Astrocyte (in vitro differentiated cells and primary cell): ENCODE data around the gene IGSF21. TPM values are rescaled to one million over a fixed set of nuclear protein-coding genes. Genes with fewer than 3 reads are reported as not detected.

Experiments
- DNase-seq: peaks from one replicate; pipeline ENCODE4 v3.0.0-alpha.2; 2010; ENCODE audit warnings: low read depth
- FAIRE-seq: peaks from 2 replicates; lab custom pipeline; 2011; peaks lifted over from hg19 to GRCh38; lab: Jason Lieb, UNC
- H2AFZ ChIP-seq: 2 replicates; pipeline ENCODE4 v1.6.0; 2012; ENCODE audit warnings: low read depth, low read length, inconsistent platforms
- H3K27ac ChIP-seq: 2 replicates; pipeline ENCODE4 v1.5.1; 2011; ENCODE audit warnings: low read depth, low read length, inconsistent platforms
- H3K27me3 ChIP-seq: 2 replicates; pipeline ENCODE4 v1.6.0; 2011; ENCODE audit warnings: low read length, inconsistent platforms; ENCODE audit not compliant: insufficient read depth
- H3K36me3 ChIP-seq: 2 replicates; pipeline ENCODE4 v1.5.1; 2011; ENCODE audit warnings: low read length, inconsistent platforms; ENCODE audit not compliant: insufficient read depth
- H3K4me1 ChIP-seq: 2 replicates; pipeline ENCODE4 v1.5.1; 2011; ENCODE audit warnings: low read length, inconsistent platforms; ENCODE audit not compliant: insufficient read depth
- H3K4me2 ChIP-seq: 2 replicates; pipeline ENCODE4 v1.6.0; 2012; ENCODE audit warnings: low read length, inconsistent platforms
- H3K4me3 ChIP-seq: 2 replicates; pipeline ENCODE4 v1.5.1; 2011; ENCODE audit warnings: low read depth, mild to moderate bottlenecking, low read length, inconsistent platforms; ENCODE audit not compliant: insufficient read depth
- H3K79me2 ChIP-seq: 2 replicates; pipeline ENCODE4 v1.6.0; 2012; ENCODE audit warnings: mild to moderate bottlenecking, low read length, inconsistent platforms; ENCODE audit not compliant: insufficient read depth
- H3K9ac ChIP-seq: 2 replicates; pipeline ENCODE4 v1.6.0; 2012; ENCODE audit warnings: mild to moderate bottlenecking, low read length, inconsistent platforms
- H3K9me3 ChIP-seq: 2 replicates; pipeline ENCODE4 v1.5.1; 2012; ENCODE audit warnings: low read depth, mild to moderate bottlenecking, low read length, inconsistent platforms; ENCODE audit not compliant: insufficient read depth
- H4K20me1 ChIP-seq: 2 replicates; pipeline ENCODE4 v1.6.0; 2012; ENCODE audit warnings: low read length, inconsistent platforms; ENCODE audit not compliant: insufficient read depth
- H3K27ac Mint-ChIP-seq: one replicate; pipeline ENCODE4 v1.8.0; 2021; ENCODE audit warnings: mild to moderate bottlenecking, mixed read lengths; ENCODE audit not compliant: unreplicated experiment
- H3K27me3 Mint-ChIP-seq: one replicate; pipeline ENCODE4 v1.8.0; 2021; ENCODE audit warnings: low read depth, mixed read lengths; ENCODE audit not compliant: unreplicated experiment
- H3K36me3 Mint-ChIP-seq: one replicate; pipeline ENCODE4 v1.8.0; 2021; ENCODE audit warnings: low read depth, mixed read lengths; ENCODE audit not compliant: unreplicated experiment
- H3K4me1 Mint-ChIP-seq: one replicate; pipeline ENCODE4 v1.8.0; 2021; ENCODE audit warnings: low read depth, mixed read lengths; ENCODE audit not compliant: unreplicated experiment
- H3K4me3 Mint-ChIP-seq: one replicate; pipeline ENCODE4 v1.8.0; 2021; ENCODE audit warnings: mild to moderate bottlenecking, moderate library complexity, mixed read lengths; ENCODE audit not compliant: unreplicated experiment
- H3K9me3 Mint-ChIP-seq: one replicate; pipeline ENCODE4 v1.8.0; 2021; ENCODE audit warnings: mild to moderate bottlenecking, mixed read lengths; ENCODE audit not compliant: unreplicated experiment
- CTCF ChIP-seq: IDR thresholded peaks from 2 replicates; pipeline ENCODE4 v1.5.1; 2011; ENCODE audit warnings: low read depth, mild to moderate bottlenecking, inconsistent platforms, low read length, moderate library complexity; ENCODE audit not compliant: insufficient read depth
- EZH2 ChIP-seq: IDR thresholded peaks from 2 replicates; pipeline ENCODE4 v1.6.1; 2012; ENCODE audit warnings: mild to moderate bottlenecking, low read length, inconsistent platforms; ENCODE audit not compliant: insufficient read depth
- total RNA-seq: library from RNA; stranded (reverse); gene quantifications from 2 replicates; pipeline ENCODE4 v1.2.1, GENCODE V29; 2021

IGSF21 gene
- total RNA-seq, 1 donor from 2014 or later, result not detected

GRCh38 chr1:18200136-18200717, 92.6 kb downstream of the IGSF21 start:
- no peak overlapping the region for H3K27ac Mint-ChIP-seq
- no peak for TF ChIP-seq CTCF
- no peak for TF ChIP-seq EZH2
- no peaks in the 10 kb centered on the region for H3K36me3 ChIP-seq
- no peak overlapping the region for H3K9ac ChIP-seq
- H3K36me3 Mint-ChIP-seq, result no peaks in the 10 kb centered on the region
- H4K20me1 ChIP-seq, result no peaks in the 10 kb centered on the region
- no peak overlapping the region for H3K27ac ChIP-seq
- no peak overlapping the region for H2AFZ ChIP-seq
- no peaks in the 10 kb centered on the region for H3K9me3 ChIP-seq
- H3K79me2 ChIP-seq, result no peaks in the 10 kb centered on the region
- no peak overlapping the region for H3K4me3 ChIP-seq
- H3K4me1 ChIP-seq, result no peaks in the 10 kb centered on the region
- H3K9me3 Mint-ChIP-seq, result peaks cover 3% of the 10 kb centered on the region
- no peaks in the 10 kb centered on the region for H3K27me3 ChIP-seq
- peaks cover 67% of the 10 kb centered on the region for H3K27me3 Mint-ChIP-seq
- H3K4me3 Mint-ChIP-seq, result no peak overlapping the region
- no peak overlapping the region for H3K4me2 ChIP-seq
- no peaks in the 10 kb centered on the region for H3K4me1 Mint-ChIP-seq
- DNase-seq, result no peak
- FAIRE-seq, result no peak

GRCh38 chr1:18200918-18201317, 93.3 kb downstream of the IGSF21 start:
- Histone ChIP-seq H3K36me3 (no peaks in the 10 kb centered on the region), H3K9me3 (no peaks in the 10 kb centered on the region), H3K9ac (no peak overlapping the region), H3K4me2 (no peak overlapping the region), H4K20me1 (no peaks in the 10 kb centered on the region), H3K27ac (no peak overlapping the region), H2AFZ (no peak overlapping the region), H3K79me2 (no peaks in the 10 kb centered on the region), H3K4me3 (no peak overlapping the region), H3K27me3 (no peaks in the 10 kb centered on the region), H3K4me1 (no peaks in the 10 kb centered on the region)
- H3K27ac Mint-ChIP-seq, result no peak overlapping the region
- no peak for FAIRE-seq
- no peaks in the 10 kb centered on the region for H3K36me3 Mint-ChIP-seq
- DNase-seq, result no peak
- no peaks in the 10 kb centered on the region for H3K4me1 Mint-ChIP-seq
- H3K4me3 Mint-ChIP-seq, result no peak overlapping the region
- peaks cover 60% of the 10 kb centered on the region for H3K27me3 Mint-ChIP-seq
- peaks cover 3% of the 10 kb centered on the region for H3K9me3 Mint-ChIP-seq
- TF ChIP-seq EZH2 (no peak), CTCF (no peak)

GRCh38 chr1:18201997-18202719, 94.6 kb downstream of the IGSF21 start:
- Histone ChIP-seq H4K20me1 (no peaks in the 10 kb centered on the region), H2AFZ (no peak overlapping the region), H3K9ac (no peak overlapping the region), H3K27me3 (no peaks in the 10 kb centered on the region), H3K4me1 (no peaks in the 10 kb centered on the region), H3K27ac (no peak overlapping the region), H3K4me3 (no peak overlapping the region), H3K36me3 (no peaks in the 10 kb centered on the region), H3K4me2 (no peak overlapping the region), H3K79me2 (no peaks in the 10 kb centered on the region), H3K9me3 (no peaks in the 10 kb centered on the region)
- no peak overlapping the region for H3K4me3 Mint-ChIP-seq
- no peaks in the 10 kb centered on the region for H3K36me3 Mint-ChIP-seq
- H3K9me3 Mint-ChIP-seq, result peaks cover 7% of the 10 kb centered on the region
- peaks cover 57% of the 10 kb centered on the region for H3K27me3 Mint-ChIP-seq
- no peak for FAIRE-seq
- TF ChIP-seq CTCF (no peak), EZH2 (no peak)
- H3K27ac Mint-ChIP-seq, result no peak overlapping the region
- DNase-seq, result no peak
- no peaks in the 10 kb centered on the region for H3K4me1 Mint-ChIP-seq
